Activated CD8-positive, alpha-beta memory T cell treated with anti-CD3 and anti-CD28 coated beads for 4 hours (primary cell): ENCODE results near the gene RRAGB.
"Not testable (repeated sequence)": the region's sequence is repeated elsewhere in the genome, so short reads cannot be mapped to it uniquely, and the experiment has no call there.

Experiments used
- DNase-seq, 2 donors: peaks; one replicate each; pipeline ENCODE4 v3.0.0-alpha.2; 2020; ENCODE audit warnings: low read depth in 2 of 2

The RRAGB gene, protein sequence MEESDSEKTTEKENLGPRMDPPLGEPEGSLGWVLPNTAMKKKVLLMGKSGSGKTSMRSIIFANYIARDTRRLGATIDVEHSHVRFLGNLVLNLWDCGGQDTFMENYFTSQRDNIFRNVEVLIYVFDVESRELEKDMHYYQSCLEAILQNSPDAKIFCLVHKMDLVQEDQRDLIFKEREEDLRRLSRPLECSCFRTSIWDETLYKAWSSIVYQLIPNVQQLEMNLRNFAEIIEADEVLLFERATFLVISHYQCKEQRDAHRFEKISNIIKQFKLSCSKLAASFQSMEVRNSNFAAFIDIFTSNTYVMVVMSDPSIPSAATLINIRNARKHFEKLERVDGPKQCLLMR

DNA sequence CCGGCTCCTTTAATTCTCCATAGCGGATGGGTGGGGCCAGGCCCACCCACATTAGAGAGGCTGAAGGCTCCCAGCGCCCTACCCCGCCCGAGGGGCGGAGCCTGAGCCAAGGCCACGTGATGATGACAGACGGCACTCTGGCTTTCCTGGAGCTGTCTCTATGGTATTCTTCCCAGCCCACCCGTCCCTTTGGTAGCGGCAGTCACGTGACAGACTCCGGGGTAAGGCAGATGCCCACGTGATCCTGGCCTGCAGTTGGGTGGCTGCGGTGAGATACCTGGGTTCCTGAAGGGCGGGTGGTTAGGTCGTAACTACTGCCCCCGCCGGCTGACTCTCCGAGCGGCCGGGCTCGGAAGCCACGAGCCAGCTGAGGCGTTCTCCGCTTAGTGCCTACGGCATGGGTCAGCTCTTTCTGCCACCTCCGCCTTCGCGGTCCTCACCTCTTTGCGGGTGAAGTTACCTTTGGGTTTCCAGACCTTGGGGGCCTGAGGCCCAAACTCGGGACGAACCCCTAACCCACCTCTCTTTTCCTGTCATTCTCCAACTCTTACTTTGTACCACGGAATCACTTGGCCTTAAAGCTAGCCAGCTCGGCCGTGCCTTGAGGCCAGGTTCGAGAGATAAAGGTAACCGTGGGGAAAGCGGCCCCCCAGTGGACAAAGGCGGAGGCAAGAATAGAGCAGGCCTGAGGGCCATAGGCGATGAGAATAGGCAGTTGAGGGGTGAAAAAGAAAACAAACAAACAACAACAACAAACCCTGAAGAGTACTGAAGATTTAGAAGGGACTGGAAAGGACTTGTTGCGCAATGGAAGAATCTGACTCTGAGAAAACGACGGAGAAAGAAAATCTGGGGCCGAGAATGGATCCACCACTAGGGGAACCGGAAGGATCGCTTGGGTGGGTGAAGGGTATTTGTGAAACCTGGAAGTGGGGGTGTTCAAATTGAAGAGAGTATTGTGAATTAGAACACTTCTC is at the start of gene RRAGB:
RRAGB (plus strand) TSS at position 229 of the 977 bp plus-strand sequence; CDS start at position 808, 579 bp downstream.
- peak; percentile 77 to 89 for DNase-seq

DNA sequence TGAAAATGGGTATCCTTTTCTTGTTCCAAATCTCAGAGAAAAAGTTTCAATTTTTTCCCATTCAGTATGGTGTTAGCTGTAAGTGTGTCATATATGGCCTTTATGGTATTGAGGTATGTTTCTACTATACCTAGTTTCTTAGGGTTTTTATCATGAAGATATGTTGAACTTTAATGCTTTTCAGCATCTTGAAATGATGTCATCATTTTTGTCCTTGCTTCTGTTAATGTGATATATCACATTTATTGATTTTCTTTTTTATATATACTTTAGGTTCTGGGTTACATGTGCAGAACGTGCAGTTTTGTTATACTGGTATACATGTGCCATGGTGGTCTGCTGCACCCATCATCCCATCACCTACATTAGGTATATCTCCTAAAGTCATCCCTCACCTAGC is 49.5 kb upstream of the RRAGB start:
- no peak for DNase-seq

DNA sequence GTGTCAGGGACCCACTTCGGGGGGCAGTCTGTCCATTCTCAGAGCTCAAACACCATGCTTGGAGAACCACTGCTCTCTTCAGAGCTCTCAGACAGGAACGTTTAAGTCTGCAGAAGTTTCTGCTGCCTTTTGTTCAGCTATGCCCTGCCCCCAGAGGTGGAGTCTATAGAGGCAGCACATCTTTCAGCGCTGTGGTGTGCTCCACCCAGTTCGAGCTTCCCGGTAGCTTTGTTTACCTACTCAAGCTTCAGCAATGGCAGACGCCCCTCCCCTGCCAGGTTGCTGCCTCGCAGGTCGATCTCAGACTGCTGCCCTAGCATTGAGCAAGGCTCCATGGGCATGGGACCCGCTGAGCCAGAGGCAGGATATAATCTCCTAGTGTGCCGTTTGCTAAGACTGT is 29.0 kb upstream of the RRAGB start:
- DNase-seq, result not testable (repeated sequence)

DNA sequence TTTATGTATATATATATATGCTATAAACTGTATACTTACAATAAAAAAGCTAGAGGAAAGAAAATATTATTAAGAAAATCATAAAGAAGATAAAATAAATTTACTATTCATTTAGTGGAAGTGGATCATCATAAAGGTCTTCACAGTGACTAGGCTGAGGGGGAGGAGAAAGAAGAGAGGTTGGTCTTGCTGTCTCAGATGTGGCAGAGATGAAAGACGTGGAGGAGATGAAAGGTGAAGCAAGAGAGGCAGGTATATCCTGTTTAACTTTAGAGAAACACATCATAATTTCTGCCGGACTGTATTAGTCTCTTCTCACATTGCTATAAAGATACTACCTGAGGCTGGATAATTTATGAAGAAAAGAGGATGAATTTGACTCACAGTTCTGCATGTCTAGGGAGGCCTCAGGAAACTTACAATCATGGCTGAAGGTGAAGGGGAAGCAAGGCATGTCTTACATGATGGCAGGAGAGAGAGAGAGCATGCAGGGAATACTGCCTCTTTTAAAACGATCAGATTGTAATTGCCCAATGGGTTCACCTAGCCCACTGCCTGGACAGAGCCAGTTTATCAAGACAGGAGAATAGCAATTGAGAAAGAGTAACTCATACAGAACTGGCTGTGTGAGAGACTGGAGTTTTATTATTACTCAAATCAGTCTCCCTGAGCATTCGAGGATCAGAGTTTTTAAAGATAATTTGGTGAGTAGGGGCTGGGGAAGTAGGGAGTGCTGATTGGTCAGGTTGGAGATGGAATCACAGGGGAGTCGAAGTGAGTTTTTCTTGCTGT is 22.1 kb upstream of the RRAGB start:
- DNase-seq, result peak in 1 of 2 donors; percentile 2

DNA sequence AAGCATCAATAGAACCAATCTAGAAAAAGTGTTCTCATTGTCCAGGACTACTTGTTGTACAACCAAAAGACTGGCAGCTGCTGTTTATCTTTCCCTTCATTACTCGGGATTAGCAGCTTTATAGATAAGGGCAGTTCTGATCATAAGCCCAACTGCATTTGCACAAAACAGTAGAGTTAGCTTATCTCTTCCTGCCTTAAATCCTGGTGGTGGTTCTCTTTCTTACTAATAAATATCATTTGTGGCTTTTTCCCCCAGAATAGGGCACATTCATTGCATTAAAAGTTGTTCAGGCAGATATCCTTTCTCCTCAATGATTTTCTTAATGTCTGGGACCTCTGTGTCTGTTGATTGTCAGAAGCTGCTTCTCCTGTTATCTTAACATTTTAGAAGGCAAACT is 20.2 kb upstream of the RRAGB start:
- DNase-seq, result no peak

DNA sequence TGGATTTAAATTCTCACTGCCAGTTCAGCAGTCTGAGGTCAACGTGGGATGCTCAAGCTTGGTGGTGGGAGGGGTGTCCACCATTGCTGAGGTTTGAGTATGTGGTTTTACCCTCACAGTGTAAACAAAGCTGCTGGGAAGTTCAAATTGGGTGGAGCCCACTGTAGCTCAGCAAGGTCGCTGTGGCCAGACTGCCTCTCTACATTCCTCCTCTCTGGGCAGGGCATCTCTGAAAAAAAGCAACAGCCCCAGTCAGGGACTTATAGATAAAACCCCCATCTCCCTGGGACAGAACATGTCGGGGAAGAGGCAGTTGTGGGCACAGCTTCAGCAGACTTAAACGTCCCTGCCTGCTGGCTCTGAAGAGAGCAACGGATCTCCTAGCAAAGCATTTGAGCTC is 14.9 kb upstream of the RRAGB start:
- no peak for DNase-seq

DNA sequence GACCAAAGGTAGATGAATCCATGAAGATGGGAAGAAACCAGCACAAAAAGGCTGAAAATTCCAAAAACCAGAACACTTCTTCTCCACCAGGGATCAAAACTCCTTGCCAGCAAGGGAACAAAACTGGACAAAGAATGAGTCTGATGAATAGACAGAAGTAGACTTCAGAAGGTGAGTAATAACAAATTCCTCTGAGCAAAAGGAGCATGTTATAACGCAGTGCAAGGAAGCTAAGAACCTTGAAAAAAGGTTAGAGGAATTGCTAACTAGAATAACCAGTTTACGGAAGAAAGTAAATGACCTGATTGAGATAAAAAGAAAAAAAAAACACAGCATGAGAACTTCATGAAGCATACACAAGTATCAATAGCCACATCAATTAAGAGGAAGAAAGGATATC is 14.1 kb upstream of the RRAGB start:
- DNase-seq, result not testable (repeated sequence)

DNA sequence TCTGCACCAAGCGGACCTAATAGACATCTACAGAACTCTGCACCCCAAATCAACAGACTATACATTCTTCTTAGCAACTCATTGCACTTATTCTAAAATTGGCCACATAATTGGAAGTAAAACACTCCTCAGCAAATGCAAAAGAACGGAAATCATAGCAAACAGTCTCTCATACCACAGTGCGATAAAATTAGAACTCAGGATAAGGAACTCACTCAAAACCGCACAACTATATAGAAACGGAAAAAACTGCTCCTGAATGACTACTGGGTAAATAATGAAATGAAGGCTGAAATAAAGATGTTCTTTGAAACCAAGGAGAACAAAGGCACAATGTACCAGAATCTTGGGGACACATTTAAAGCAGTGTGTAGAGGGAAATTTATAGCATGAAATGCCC is 12.5 kb upstream of the RRAGB start:
- DNase-seq, result not testable (repeated sequence)

DNA sequence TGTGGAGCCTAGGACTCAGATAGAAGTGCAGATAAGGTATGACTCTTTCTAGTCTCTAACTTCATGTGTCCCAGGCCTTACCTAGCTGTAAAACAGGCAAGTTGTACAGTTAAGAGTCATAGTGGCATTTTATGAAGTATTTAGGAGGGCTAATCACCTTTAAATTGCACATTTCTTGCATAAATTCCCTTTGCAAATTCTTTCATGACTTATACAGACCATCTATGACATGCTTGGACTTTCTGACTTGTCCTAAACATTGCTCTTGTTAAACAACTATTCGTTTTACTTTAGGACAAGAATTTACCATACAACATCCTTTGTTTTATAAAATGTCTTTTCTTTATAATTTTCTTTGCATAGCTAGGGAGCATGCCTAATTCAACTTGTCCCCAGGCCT is 7.8 kb upstream of the RRAGB start:
- no peak for DNase-seq

DNA sequence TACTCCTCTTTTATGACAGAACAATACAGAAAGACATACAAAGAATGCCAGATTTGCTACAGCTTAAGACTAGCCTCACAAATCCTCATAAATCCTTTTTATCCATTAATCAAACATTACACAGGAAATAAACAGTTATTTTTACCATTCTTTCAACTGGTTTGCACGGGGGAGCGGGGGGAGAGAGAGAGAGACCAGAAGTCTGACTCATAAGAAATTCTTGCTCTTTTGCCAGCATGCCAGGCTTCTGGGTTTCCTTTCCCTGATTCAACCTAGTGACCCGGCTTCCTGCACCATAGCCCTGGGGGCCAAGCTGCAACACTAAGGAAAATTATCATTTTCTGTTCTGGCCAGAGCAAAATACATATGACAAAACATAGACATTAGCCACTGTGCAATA is 6.8 kb upstream of the RRAGB start:
- DNase-seq, result no peak

DNA sequence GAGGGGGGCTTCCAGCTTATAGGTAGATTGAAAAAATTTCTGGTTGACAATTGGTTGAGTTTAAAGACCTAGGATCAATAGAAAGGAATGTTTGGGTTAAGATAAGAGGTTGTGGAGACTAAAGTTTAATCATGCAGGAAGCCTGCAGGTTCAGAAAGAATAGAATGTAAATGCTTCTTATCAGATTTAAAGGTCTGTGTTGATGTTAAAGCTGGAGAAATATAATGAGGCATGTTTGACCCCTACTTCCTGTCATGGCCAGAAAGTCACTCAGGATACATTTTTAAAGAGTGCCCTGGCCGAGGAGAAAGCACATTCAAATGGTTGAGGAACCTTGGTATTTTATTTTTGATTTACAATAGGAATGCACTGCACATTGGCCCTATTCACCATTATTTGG is 3.9 kb upstream of the RRAGB start:
- DNase-seq, result no peak

DNA sequence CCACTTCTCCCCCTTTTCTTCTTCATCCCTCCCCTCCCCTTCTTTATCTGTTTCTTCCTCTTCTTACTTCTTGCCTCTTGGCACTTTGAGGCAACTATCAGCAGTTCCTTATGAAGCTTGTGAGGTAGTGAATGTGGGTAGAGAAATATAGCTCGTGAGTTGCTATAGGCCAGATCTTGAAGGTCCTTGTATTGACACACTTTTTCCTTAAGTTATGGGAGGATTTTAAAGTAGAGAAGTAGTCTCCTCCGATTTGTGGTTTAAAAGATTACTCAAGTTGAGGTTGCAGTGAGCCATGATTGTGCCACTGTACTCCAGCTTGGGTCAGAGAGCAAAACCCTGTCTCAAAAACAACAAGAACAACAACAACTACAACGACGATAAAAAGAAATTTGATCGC is 3.4 kb upstream of the RRAGB start:
- no peak for DNase-seq

DNA sequence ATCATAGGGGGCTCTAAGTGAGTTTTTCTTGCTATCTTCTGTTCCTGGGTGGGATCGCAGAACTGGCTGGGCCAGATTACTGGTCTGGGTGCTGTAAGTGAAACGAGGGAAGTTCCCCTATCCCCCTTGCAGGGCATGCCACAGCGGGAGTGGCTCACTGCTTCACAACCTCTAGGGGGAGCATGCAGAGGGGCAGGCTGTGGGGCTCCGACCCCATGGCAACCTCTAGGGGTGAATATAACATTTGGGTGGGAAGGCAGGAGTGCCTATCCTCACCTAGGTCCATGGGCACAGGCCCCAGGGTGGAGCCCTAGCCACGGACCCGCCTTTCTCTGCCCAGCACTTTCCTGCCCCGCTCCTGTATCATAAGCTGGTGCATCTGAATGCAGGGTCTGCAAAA is 1.7 kb upstream of the RRAGB start:
- DNase-seq, result no peak

DNA sequence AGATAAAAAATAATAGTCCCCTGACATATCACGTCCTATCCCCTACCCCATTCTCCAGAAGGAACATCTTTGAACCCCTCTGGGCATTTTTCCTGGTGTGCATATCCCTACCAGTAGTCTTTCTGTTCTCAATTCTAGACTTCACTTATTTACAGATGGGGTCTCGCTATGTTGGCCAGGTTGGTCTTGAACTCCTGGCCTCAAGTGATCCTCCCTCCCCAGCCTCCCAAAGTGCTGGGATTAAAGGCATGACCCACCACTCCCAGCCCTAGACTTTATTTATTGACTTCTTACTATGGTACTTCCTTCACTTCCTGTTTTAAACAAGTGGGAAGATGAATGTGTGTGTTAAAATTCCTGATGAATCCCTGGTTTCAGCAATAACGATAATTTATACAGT is 612 bp upstream of the RRAGB start:
- no peak for DNase-seq

DNA sequence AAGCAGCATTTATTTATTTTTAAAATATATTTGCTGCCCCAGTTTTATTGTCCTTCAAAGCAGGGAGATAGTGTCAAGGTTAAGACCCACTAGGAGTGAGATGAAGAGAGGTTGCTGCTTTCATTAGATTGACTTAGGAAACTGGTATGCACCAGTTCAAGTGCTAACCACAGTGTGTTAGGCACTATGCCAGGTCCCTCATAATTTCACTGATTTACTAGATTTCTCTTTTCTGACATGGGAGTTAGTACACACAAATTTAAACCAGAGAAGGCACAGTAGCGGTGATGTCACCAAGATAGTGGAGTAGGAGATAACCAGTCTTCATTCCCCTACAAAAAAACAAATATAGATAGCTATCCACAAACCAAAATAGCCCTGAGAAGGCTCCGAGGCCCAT is 14.3 kb downstream of the RRAGB start:
- DNase-seq, result no peak

DNA sequence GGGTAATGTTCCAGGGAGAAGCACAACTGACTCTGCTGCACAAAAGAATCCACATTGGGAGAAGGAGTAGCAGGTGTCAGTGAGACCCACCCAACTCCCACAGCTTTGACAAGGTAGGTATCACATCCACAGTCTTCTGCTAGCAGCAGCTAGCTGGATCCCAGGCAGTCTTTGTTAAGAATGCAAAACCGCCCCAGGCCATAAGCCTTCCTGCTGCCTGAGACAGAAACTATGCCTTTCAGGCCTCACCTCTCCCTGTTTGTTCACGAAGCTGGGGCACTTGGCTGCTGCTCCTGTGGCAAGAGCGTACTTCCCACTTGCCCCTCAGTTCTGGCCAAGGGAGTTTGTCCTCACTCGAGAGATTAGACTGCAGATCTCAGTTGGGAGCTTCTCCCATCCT is 21.4 kb downstream of the RRAGB start:
- DNase-seq, result no peak

DNA sequence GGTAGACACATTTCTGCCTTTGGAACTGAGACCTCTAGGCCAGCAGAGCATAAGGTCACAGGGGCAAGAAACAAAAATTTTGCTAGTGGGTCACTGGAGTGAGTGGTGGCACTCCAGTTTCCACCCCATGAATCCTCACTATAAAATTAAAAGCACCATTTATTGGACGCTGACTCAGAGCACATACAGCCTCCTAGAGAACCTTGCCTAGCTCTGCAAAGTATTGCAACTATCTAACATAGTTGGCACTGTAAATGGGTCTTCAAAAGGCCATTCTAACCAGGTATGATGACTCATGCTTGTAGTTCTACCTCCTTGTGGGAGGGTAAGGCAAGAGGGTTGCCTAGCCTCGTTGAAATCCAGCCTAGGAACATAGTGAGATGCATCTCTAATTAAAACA is 25.1 kb downstream of the RRAGB start:
- DNase-seq, result no peak

DNA sequence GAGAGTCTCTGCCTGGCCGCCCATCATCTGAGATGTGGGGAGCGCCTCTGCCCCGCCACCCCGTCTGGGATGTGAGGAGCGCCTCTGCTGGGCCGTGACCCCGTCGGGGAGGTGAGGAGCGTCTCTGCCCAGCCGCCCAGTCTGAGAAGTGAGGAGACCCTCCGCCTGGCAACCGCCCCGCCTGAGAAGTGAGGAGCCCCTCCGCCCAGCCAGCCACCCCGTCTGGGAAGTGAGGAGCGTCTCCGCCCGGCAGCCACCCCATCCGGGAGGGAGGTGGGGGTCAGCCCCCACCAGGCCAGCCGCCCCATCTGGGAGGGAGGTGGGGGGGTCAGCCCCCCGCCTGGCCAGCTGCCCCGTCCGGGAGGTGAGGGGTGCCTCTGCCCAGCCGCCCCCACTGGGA is 30.9 kb downstream of the RRAGB start:
- DNase-seq, result not testable (repeated sequence)

DNA sequence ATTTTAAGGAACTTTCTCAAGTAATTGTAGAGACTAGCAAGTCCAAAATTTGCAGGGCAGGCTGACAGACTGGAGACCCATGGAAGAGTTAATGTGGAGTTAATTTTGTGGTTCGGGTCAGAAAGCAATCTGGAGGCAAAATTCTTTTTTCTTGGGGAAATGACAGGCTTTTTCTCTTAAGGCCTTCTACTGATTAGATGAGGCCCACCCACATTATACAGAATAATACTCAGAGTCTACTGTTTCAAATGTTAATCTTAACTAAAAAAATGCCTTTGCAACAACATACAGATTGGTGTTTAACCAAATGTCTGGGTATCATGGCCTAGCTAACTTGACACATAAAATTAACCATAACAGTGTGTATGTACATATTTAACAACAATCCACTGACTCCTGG is 32.7 kb downstream of the RRAGB start:
- no peak for DNase-seq

DNA sequence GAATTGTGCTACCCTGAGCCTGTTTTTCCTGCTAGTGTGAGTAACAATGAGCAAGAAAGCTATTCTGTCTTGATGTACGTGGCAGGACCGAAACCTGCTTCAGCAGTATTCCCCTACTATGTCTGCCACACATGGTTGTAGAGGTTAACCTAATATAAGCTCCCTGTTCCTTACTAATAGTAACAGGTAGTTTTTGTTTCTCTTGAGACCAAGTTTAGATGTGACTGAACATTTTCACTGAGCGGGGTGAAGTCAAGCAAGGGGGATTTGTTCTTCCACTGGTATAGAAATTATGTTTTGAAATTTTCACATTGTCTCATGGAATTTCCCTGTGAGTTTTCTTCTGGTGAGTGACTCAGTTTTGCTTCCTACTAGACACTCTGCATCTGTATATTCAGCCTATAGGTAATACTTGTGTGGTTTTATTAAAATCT is 37.3 kb downstream of the RRAGB start:
- DNase-seq, result no peak

DNA sequence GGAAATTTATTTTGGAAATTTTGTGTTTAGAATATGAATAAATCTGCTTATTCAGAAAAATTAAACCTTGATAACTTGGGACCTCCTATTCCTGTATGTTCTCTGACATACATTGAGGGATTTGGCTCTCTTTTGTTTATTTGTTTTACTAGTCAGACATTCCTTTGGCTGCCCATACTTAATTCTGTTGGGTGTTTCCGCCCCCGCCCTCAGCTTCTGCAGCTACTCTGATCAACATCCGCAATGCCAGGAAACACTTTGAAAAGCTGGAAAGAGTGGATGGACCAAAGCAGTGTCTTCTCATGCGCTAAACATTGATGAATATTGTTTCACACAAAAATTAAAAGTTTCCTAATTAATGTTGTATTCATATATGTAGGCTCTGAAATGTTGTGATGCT is 40.5 kb downstream of the RRAGB start:
- no peak for DNase-seq

DNA sequence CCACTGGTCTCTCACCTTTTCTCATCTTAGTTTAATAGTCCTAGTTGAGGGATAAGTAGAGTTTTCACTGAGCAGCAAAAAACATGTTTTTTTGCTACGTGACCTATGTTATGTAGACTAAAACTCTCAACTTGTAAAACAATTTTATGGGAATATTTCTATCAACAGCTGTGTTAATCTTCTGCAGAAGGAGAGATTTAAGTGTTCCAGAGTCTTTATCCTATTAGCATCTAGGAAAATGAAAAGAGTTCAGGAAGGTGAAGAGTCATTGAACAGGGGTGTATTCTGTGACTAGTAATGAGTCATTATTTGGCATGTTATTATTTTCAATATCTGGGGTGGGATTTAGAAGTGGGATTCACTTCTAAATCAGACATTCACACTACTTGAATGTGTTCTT is 41.9 kb downstream of the RRAGB start:
- no peak for DNase-seq
